ENCODE measurements around the gene SULT1C3.

SULT1C3 gene

GRCh38 chr2:108226564-108226963 is 13.2 kb upstream of the SULT1C3 start:
- Mint-ChIP-seq H3K9me3 (peaks cover 22% of the 10 kb centered on the region), H3K27me3 (no peaks in the 10 kb centered on the region), H3K27ac (no peak overlapping the region), H3K4me1 (ENCODE audit: low read depth) (no peaks in the 10 kb centered on the region), H3K4me3 (no peak overlapping the region), H3K36me3 (ENCODE audit: low read depth) (no peaks in the 10 kb centered on the region)
- intact Hi-C loops (cut with micrococcal nuclease): no loop called here

GRCh38 chr2:108228006-108228405 is 11.8 kb upstream of the SULT1C3 start:
- intact Hi-C loops (cut with micrococcal nuclease): no loop called here
- H3K27ac Mint-ChIP-seq: no peak overlapping the region
- H3K27me3 Mint-ChIP-seq: no peaks in the 10 kb centered on the region
- H3K4me3 Mint-ChIP-seq: no peak overlapping the region
- no peaks in the 10 kb centered on the region for H3K36me3 Mint-ChIP-seq (ENCODE audit: low read depth)
- no peaks in the 10 kb centered on the region for H3K4me1 Mint-ChIP-seq (ENCODE audit: low read depth)
- peaks cover 11% of the 10 kb centered on the region for H3K9me3 Mint-ChIP-seq

- no peaks in the 10 kb centered on the region for H3K27me3 Mint-ChIP-seq
- no peak overlapping the region for H3K4me3 Mint-ChIP-seq
- H3K4me1 Mint-ChIP-seq (ENCODE audit: low read depth): no peaks in the 10 kb centered on the region
- H3K36me3 Mint-ChIP-seq (ENCODE audit: low read depth): no peaks in the 10 kb centered on the region
- H3K27ac Mint-ChIP-seq: no peak overlapping the region
- intact Hi-C loops (cut with micrococcal nuclease): no loop called here
- H3K9me3 Mint-ChIP-seq: peaks cover 6% of the 10 kb centered on the region
These were observed 11.2 kb upstream of the SULT1C3 start for GRCh38 chr2:108228537-108228936.

- no peak overlapping the region for H3K27ac Mint-ChIP-seq
- intact Hi-C loops (cut with micrococcal nuclease): no loop called here
- H3K9me3 Mint-ChIP-seq: no peaks in the 10 kb centered on the region
- no peaks in the 10 kb centered on the region for H3K27me3 Mint-ChIP-seq
- no peaks in the 10 kb centered on the region for H3K36me3 Mint-ChIP-seq (ENCODE audit: low read depth)
- no peak overlapping the region for H3K4me3 Mint-ChIP-seq
- H3K4me1 Mint-ChIP-seq (ENCODE audit: low read depth): no peaks in the 10 kb centered on the region
These were observed 9.9 kb upstream of the SULT1C3 start for GRCh38 chr2:108229875-108230274.

GRCh38 chr2:108235577-108235976 is 4.2 kb upstream of the SULT1C3 start:
- H3K4me1 Mint-ChIP-seq (ENCODE audit: low read depth): no peaks in the 10 kb centered on the region
- intact Hi-C loops (cut with micrococcal nuclease): no loop called here
- peaks cover 17% of the 10 kb centered on the region for H3K9me3 Mint-ChIP-seq
- H3K36me3 Mint-ChIP-seq (ENCODE audit: low read depth): no peaks in the 10 kb centered on the region
- H3K27ac Mint-ChIP-seq: no peak overlapping the region
- no peak overlapping the region for H3K4me3 Mint-ChIP-seq
- no peaks in the 10 kb centered on the region for H3K27me3 Mint-ChIP-seq

GRCh38 chr2:108236676-108237335 is 3.0 kb upstream of the SULT1C3 start:
- H3K4me1 Mint-ChIP-seq (ENCODE audit: low read depth): no peaks in the 10 kb centered on the region
- H3K36me3 Mint-ChIP-seq (ENCODE audit: low read depth): no peaks in the 10 kb centered on the region
- H3K9me3 Mint-ChIP-seq: peaks cover 17% of the 10 kb centered on the region
- no peak overlapping the region for H3K27ac Mint-ChIP-seq
- intact Hi-C loops (cut with micrococcal nuclease): no loop called here
- H3K4me3 Mint-ChIP-seq: no peak overlapping the region
- H3K27me3 Mint-ChIP-seq: no peaks in the 10 kb centered on the region

GRCh38 chr2:108240966-108241365 is 1.2 kb downstream of the SULT1C3 start:
- Mint-ChIP-seq H3K4me3 (no peak overlapping the region), H3K36me3 (ENCODE audit: low read depth) (no peaks in the 10 kb centered on the region), H3K27ac (no peak overlapping the region), H3K4me1 (ENCODE audit: low read depth) (no peaks in the 10 kb centered on the region), H3K27me3 (no peaks in the 10 kb centered on the region), H3K9me3 (peaks cover 17% of the 10 kb centered on the region)
- intact Hi-C loops (cut with micrococcal nuclease): no loop called here

GRCh38 chr2:108243566-108243965 is 3.8 kb downstream of the SULT1C3 start:
- peaks cover 2% of the 10 kb centered on the region for H3K9me3 Mint-ChIP-seq
- no peaks in the 10 kb centered on the region for H3K4me1 Mint-ChIP-seq (ENCODE audit: low read depth)
- no peak overlapping the region for H3K27ac Mint-ChIP-seq
- no peak overlapping the region for H3K4me3 Mint-ChIP-seq
- no peaks in the 10 kb centered on the region for H3K36me3 Mint-ChIP-seq (ENCODE audit: low read depth)
- intact Hi-C loops (cut with micrococcal nuclease): no loop called here
- no peaks in the 10 kb centered on the region for H3K27me3 Mint-ChIP-seq

- no peak overlapping the region for H3K4me3 Mint-ChIP-seq
- no peaks in the 10 kb centered on the region for H3K9me3 Mint-ChIP-seq
- intact Hi-C loops (cut with micrococcal nuclease): no loop called here
- no peak overlapping the region for H3K27ac Mint-ChIP-seq
- no peaks in the 10 kb centered on the region for H3K27me3 Mint-ChIP-seq
- no peaks in the 10 kb centered on the region for H3K4me1 Mint-ChIP-seq (ENCODE audit: low read depth)
- H3K36me3 Mint-ChIP-seq (ENCODE audit: low read depth): no peaks in the 10 kb centered on the region
These were observed 5.1 kb downstream of the SULT1C3 start for GRCh38 chr2:108244667-108245414.

GRCh38 chr2:108253106-108253505 is 13.3 kb downstream of the SULT1C3 start:
- Mint-ChIP-seq H3K9me3 (no peaks in the 10 kb centered on the region), H3K27me3 (peaks cover 7% of the 10 kb centered on the region), H3K4me1 (ENCODE audit: low read depth) (no peaks in the 10 kb centered on the region), H3K36me3 (ENCODE audit: low read depth) (no peaks in the 10 kb centered on the region), H3K4me3 (no peak overlapping the region), H3K27ac (no peak overlapping the region)
- intact Hi-C loops (cut with micrococcal nuclease): no loop called here

- Mint-ChIP-seq H3K27ac (no peak overlapping the region), H3K4me1 (ENCODE audit: low read depth) (no peaks in the 10 kb centered on the region), H3K9me3 (no peaks in the 10 kb centered on the region), H3K4me3 (no peak overlapping the region), H3K27me3 (peaks cover 3% of the 10 kb centered on the region), H3K36me3 (ENCODE audit: low read depth) (no peaks in the 10 kb centered on the region)
- intact Hi-C loops (cut with micrococcal nuclease): no loop called here
These were observed 18.1 kb downstream of the SULT1C3 start for GRCh38 chr2:108257757-108258331.

GRCh38 chr2:108260773-108261172 is 21.0 kb downstream of the SULT1C3 start:
- intact Hi-C loops (cut with micrococcal nuclease): no loop called here
- Mint-ChIP-seq H3K27me3 (no peaks in the 10 kb centered on the region), H3K4me3 (no peak overlapping the region), H3K9me3 (no peaks in the 10 kb centered on the region), H3K27ac (no peak overlapping the region), H3K36me3 (ENCODE audit: low read depth) (no peaks in the 10 kb centered on the region), H3K4me1 (ENCODE audit: low read depth) (no peaks in the 10 kb centered on the region)

- Mint-ChIP-seq H3K36me3 (ENCODE audit: low read depth) (no peaks in the 10 kb centered on the region), H3K4me3 (no peak overlapping the region), H3K4me1 (ENCODE audit: low read depth) (peaks cover 3% of the 10 kb centered on the region), H3K27me3 (no peaks in the 10 kb centered on the region), H3K9me3 (no peaks in the 10 kb centered on the region), H3K27ac (no peak overlapping the region)
- intact Hi-C loops (cut with micrococcal nuclease): no loop called here
These were observed 22.3 kb downstream of the SULT1C3 start for GRCh38 chr2:108262036-108262435.

GRCh38 chr2:108263401-108263800 is 23.6 kb downstream of the SULT1C3 start:
- Mint-ChIP-seq H3K4me3 (no peak overlapping the region), H3K4me1 (ENCODE audit: low read depth) (peaks cover 9% of the 10 kb centered on the region), H3K27me3 (no peaks in the 10 kb centered on the region), H3K9me3 (no peaks in the 10 kb centered on the region), H3K36me3 (ENCODE audit: low read depth) (no peaks in the 10 kb centered on the region), H3K27ac (no peak overlapping the region)
- intact Hi-C loops (cut with micrococcal nuclease): no loop called here

Data from dendritic cell treated with granulocyte-macrophage colony-stimulating factor and Interleukin-4, amounts not matched to agents 40 ng/mL and 50 ng/mL, for 4 days (primary cell).